ENCODE measurements around the gene ZNF444. TPM values are rescaled to one million over a fixed set of nuclear protein-coding genes. Genes with fewer than 3 reads are reported as not detected.
"Not testable (repeated sequence)": the region's sequence is repeated elsewhere in the genome, so short reads cannot be mapped to it uniquely, and the experiment has no call there.

The ZNF444 gene
- total RNA-seq, 6 experiments from 2014 or later, result 20.6 to 28.4 (median 22.5) TPM

GRCh38 chr19:56105090-56105701 is 35.9 kb upstream of the ZNF444 start:
- DNase-seq, result no peak
- H3K4me3 Mint-ChIP-seq, result no peak overlapping the region
- no peak overlapping the region for H3K27ac Mint-ChIP-seq
- H3K4me1 Mint-ChIP-seq (ENCODE audit: low read depth), result no peaks in the 10 kb centered on the region
- H3K9me3 Mint-ChIP-seq, result no peaks in the 10 kb centered on the region
- H3K27me3 Mint-ChIP-seq (ENCODE audit: insufficient read depth), result peaks cover 7% of the 10 kb centered on the region
- TF ChIP-seq, protein P1, sequence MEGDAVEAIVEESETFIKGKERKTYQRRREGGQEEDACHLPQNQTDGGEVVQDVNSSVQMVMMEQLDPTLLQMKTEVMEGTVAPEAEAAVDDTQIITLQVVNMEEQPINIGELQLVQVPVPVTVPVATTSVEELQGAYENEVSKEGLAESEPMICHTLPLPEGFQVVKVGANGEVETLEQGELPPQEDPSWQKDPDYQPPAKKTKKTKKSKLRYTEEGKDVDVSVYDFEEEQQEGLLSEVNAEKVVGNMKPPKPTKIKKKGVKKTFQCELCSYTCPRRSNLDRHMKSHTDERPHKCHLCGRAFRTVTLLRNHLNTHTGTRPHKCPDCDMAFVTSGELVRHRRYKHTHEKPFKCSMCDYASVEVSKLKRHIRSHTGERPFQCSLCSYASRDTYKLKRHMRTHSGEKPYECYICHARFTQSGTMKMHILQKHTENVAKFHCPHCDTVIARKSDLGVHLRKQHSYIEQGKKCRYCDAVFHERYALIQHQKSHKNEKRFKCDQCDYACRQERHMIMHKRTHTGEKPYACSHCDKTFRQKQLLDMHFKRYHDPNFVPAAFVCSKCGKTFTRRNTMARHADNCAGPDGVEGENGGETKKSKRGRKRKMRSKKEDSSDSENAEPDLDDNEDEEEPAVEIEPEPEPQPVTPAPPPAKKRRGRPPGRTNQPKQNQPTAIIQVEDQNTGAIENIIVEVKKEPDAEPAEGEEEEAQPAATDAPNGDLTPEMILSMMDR (IDR thresholded peaks at IDR 0.05), result no peak
- peaks cover 15% of the 10 kb centered on the region for H3K36me3 Mint-ChIP-seq (ENCODE audit: low read depth)

- peaks cover 15% of the 10 kb centered on the region for H3K36me3 Mint-ChIP-seq (ENCODE audit: low read depth)
- not testable (repeated sequence) for H3K27me3 Mint-ChIP-seq (ENCODE audit: insufficient read depth); H3K27ac Mint-ChIP-seq; H3K4me1 Mint-ChIP-seq (ENCODE audit: low read depth); H3K4me3 Mint-ChIP-seq; DNase-seq; H3K9me3 Mint-ChIP-seq
Observed at GRCh38 chr19:56105831-56106396, 35.2 kb upstream of the ZNF444 start.

DNA sequence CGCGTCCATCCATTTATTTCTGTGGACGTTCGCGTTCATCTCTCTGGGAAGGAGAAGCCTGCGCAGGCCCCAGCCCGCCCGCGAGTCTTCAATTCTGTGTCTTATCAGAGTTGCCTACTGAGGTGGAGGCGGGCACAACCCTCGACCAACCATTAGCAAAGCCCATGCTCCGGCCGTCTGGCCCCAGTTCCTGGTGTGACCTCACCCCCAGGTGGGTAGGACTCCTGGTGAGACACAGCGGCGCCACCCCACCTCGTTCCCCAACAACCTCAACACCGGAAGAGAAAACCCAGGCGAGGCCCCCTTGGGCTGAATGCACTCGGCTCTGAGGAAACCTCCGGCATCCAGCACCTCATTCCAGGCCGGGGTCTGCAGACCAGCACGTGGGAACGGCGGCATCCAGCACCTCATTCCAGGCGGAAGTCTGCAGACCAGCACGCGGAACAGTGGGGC is 34.7 kb upstream of the ZNF444 start:
- Mint-ChIP-seq H3K9me3 (no peaks in the 10 kb centered on the region), H3K36me3 (ENCODE audit: low read depth) (peaks cover 10% of the 10 kb centered on the region), H3K27ac (no peak overlapping the region), H3K27me3 (ENCODE audit: insufficient read depth) (peaks cover 7% of the 10 kb centered on the region), H3K4me3 (no peak overlapping the region), H3K4me1 (ENCODE audit: low read depth) (no peaks in the 10 kb centered on the region)
- DNase-seq, result no peak
- TF ChIP-seq, protein P1 (IDR thresholded peaks at IDR 0.05), result no peak

GRCh38 chr19:56106993-56107392 is 34.1 kb upstream of the ZNF444 start:
- H3K4me3 Mint-ChIP-seq, result no peak overlapping the region
- TF ChIP-seq, protein P1 (IDR thresholded peaks at IDR 0.05), result no peak
- DNase-seq, result no peak
- H3K4me1 Mint-ChIP-seq (ENCODE audit: low read depth), result no peaks in the 10 kb centered on the region
- peaks cover 7% of the 10 kb centered on the region for H3K27me3 Mint-ChIP-seq (ENCODE audit: insufficient read depth)
- no peak overlapping the region for H3K27ac Mint-ChIP-seq
- peaks cover 7% of the 10 kb centered on the region; the same call in 1 of the 2 replicates for H3K36me3 Mint-ChIP-seq (ENCODE audit: low read depth)
- H3K9me3 Mint-ChIP-seq, result no peaks in the 10 kb centered on the region

DNA sequence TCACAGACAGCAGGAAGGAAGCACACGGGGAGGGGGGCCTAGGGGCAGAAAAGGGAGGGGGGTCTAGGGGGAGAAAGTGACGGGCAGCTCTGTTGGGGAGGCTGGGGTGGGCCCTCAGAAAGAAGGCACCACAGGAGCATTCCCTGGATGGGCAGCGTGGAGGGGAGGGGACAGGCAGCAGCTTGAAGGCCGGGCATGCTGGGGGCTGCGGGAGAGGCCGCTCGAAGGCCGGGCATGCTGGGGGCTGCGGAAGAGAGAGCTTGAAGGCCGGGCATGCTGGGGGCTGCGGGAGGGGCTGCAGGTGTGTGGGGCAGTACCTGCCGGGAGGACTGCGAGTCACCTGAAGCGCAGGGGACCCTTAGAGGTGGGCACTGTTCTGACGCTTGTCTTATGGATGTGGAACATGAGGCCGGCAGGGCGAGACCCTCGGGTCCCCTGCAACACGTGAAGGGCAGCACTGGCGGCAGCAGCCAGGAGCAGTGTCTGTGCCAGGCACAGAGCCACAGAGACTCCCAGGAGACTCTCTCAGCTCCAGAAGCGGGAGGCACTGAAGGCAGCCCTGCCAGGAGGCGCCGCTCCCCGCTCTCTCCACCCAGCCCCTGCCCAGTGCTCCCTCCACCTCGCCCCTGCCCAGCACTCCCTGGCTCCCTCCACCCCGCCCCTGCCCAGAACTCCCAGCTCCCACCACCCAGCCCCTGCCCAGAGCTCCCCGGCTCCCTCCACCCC is 33.3 kb upstream of the ZNF444 start:
- TF ChIP-seq, protein P1 (IDR thresholded peaks at IDR 0.05), result no peak
- Mint-ChIP-seq H3K27ac (no peak overlapping the region), H3K4me3 (no peak overlapping the region), H3K27me3 (ENCODE audit: insufficient read depth) (peaks cover 5% of the 10 kb centered on the region), H3K4me1 (ENCODE audit: low read depth) (peaks cover under 1% of the 10 kb centered on the region; the same call in 1 of the 2 replicates), H3K9me3 (no peaks in the 10 kb centered on the region), H3K36me3 (ENCODE audit: low read depth) (peaks cover 7% of the 10 kb centered on the region; the same call in 1 of the 2 replicates)
- no peak for DNase-seq
